ENCODE results near the gene CXXC1.
A peak's percentile ranks its signal among the peaks of the same experiment; 100 is the strongest.
"Not testable (repeated sequence)": the region's sequence is repeated elsewhere in the genome, so short reads cannot be mapped to it uniquely, and the experiment has no call there.

CXXC1 gene

DNA sequence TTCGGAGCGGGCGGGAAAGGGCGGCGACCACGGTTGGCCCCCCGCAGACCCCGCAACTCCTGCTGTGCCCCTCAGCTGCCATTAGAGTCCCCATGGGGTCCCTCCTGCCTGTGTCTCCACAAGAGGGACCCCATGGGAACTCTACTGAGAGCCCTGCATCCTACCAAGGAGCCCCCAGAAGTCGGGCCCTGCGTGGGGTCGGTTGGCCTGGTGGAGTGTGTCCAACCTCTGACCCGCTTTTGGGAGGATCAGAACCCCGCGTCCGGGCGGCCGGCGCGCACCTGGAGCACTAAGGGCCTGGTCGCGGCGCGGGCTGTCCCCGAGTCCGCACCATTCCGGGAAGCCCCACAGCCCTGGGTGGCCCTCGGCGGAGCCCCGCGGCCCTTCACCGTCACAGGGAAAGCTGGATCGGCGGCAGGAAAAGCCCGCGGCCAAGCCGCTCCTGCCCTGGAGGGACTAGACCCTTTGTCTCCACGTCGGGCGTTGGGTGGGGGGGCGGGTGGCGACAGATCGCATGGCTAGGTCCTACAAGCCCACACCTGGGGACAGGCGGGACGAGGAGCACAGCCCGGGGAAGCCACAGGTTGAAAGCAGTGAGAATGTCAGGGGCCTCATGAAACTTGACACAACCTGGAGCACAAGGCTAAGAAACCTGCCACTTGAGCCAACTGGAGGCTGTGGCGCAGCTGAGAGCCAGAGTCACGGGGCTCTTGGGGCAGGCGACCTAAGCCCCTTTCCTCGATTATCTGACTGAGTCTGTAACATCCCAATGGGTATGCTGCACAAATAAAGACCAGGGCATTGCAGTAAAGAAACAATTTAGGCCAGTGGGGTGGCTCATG lies 11.2 kb upstream of the CXXC1 start:
- FAIRE-seq (no peak), DNase-seq (ENCODE audit: insufficient read length, low spot score) (no peak)

DNA sequence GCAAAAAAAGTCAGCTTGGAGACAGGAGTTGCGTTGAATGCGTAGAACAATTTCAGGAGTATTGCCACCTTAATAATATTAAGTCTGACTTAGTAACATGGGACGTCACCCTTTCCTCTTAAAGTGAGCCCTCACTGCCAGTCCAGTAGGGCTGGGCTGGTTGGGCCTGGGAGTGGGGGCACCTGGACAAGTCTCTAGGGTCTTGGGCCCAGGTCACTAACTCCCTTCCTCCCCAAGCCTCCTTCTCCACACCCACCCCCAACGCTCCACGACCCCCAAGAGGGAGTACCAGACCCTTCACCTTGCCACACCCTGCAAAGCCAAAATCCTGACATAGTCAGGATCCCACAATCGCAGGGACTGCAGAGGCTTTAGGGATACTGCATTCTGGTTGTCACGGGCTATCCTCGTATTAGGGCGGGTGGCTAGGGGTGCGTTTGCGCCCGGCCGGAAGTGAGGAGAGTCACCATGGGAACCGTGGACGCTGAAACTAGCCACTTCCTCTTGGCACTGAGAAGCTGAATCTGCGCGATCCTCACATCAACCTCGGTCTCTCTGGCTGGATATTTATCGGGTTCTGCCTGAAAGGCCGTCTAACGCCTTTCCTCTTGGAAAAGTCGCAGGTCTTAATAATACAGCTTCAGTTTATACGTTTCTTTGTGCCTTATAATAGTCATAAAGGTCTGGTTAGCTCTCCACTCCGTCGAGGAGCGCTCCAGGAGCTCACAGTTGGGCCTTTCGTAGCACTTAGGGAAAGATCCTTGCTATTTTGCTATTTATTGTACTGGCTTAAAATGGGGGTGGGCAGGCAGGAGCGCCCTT lies 10.3 kb upstream of the CXXC1 start:
- FAIRE-seq (peak; percentile 99), DNase-seq (ENCODE audit: insufficient read length, low spot score) (peak; percentile 80)

DNA sequence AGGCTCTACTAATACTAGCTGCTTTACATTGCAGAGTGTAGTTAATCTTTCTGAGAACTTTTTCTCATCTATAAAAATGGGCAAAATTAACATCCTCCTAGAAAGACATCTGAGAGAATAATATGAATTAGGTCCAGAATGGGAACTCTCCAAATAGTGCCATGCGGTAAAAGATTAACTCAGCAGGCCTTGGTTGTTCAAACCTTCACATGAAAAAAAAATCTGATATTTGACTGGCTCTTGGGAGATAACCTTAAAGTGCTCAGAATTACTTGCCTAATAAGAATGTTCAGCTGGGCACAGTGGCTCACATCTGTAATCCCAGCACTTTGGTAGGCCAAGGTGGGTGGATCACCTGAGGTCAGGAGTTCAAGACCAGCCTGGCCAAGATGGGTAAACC lies 5.5 kb upstream of the CXXC1 start:
- no peak for DNase-seq (ENCODE audit: insufficient read length, low spot score)
- FAIRE-seq = no peak

DNA sequence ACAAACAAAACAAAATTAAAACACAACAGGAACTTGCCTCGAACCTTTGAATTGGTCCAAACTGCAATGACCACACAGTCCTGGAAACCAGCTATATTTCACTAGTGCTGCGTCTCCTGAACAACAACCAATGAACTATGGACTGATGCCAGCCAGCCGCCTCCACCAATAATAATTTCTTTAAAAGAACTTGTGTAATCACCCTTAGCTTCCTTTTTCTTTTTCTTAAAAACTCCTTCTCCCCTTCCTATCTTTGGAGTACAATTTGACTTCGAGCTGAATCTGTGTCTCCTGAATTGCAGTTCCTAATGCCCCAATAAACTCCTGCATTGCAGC lies 1.6 kb upstream of the CXXC1 start:
- FAIRE-seq (peak; percentile 60), DNase-seq (ENCODE audit: insufficient read length, low spot score) (no peak)

DNA sequence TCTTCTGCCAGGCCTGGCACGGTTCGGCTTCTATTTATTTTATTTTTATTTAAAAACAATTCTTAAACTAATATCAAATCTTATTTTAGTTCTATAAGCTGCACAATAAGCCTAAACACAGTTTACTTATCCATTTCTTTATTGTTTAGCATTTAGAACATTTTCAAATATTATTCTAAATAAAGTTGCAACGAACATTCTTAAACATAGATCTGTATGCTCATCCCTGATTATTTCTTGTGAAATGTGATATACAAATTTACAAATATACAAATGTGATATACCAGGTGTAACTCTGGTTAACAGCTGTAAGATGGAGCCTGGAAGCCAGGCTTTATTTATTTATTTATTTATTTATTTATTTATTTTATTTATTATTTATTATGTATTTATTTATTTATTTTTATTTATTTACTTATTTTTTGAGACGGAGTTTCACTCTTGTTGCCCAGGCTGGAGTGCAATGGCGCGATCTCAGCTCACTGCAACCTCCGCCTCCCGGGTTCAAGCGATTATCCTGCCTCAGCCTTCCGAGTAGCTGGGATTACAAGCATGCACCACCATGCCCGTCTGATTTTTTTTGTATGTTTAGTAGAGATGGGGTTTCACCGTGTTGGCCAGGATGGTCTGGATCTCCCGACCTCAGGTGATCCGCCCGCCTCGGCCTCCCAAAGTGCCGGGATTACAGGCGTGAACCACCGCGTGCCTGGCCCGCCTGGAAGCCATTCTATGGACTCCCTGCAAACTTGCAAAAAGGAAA lies 1.0 kb upstream of the CXXC1 start:
- not testable (repeated sequence) for DNase-seq (ENCODE audit: insufficient read length, low spot score); FAIRE-seq

DNA sequence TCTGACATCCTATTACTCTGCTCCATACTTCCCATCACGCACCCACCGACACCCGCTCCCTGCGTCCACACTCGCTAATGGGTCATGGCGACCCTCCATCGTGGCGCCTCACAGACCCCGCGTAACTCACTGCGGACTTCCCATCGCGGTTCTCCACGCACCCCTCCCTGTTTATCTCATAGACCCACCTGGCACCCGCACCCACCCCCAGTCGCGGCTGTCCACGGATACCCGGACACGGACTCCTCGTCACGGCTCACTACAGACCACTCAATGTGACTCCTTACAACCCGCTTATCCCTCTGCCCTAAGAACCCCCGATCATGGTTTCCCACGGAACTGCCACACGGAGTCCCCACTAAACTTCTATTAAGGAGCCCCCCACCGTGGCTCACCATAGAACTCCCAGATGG lies 458 bp downstream of the CXXC1 start:
- DNase-seq (ENCODE audit: insufficient read length, low spot score) = no peak
- FAIRE-seq = no peak

DNA sequence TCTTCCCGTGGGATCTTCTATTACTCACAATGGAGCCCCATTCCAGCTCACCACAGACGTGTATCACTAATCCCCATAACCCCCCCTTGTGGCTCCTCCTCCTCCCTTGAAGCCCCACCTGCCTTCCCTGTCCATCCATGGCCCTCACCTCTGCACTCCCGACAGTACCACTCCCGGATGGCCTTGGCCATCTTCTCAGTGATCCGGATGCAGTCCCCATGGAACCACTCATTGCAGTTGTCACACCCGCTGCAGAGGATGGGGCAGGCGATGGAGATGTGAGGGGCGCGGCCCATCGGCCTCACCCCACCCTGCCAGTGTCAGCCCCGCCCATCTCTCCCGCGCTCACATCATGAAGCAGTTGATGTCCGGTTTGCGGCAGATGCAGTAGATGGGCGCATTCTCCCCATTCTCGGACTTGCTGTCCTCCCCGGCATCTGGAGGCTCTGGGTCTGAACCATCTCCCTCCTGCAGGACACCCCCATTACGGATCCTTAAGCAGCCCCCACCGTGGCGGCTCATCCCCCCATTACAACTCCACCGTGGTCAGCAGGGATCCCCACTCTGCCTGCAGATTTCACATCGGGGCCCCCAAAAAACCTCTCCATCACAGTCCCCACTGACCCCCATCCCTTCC lies 983 bp downstream of the CXXC1 start:
- no peak for DNase-seq (ENCODE audit: insufficient read length, low spot score)
- no peak for FAIRE-seq

DNA sequence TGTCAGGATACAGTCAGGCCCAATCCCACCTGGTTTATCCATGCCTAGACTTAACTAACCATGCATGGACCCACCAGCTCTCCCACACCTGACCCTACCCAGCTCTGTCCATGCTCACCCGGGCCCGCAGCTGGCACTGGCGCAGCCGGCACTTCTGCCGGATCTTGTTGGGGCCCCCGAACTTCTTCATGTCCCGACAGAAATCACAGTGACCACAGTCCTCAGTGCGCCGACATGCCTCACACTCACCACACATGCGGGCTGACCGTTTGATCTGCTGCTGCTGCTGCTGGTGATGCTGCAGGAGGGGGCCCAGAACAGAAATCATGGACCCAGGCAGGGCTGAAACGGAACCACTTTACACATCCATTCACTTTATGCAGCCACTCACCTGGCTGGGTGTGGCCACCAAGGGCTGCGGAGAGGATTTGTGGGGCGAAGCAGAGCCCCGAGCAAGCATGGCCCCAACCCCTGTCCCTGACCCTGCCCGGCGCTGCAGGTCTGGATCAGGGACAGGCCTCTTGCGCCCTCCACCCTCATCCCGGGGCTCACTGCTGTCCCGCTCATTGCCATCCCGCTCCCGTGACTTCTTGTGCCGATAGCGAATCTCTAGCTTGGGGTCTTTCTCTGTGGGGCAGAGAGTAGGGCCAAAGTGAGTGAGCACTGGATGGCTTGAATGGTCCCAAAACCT lies 1.7 kb downstream of the CXXC1 start:
- FAIRE-seq (no peak), DNase-seq (ENCODE audit: insufficient read length, low spot score) (no peak)

DNA sequence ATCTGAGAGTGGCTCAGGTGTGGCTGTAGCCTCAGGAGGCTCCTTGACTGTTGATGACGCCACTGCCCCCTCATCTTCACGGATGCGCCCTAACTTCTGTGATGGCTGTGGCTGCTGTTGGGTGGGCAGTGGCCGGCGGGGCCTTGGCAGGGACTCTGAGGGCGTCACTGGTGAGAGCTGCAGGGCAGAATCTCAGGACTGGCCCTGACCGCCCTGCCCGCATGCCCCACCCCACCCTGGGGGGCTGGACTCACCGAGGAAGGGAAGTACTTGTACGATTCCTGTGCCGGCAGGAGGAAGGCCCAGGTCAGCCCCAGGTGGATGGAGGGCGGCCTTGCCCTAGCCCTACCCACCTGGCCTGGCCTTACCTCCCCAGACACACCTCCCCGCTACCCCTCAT lies 2.4 kb downstream of the CXXC1 start:
- DNase-seq (ENCODE audit: insufficient read length, low spot score) (no peak), FAIRE-seq (no peak)

DNA sequence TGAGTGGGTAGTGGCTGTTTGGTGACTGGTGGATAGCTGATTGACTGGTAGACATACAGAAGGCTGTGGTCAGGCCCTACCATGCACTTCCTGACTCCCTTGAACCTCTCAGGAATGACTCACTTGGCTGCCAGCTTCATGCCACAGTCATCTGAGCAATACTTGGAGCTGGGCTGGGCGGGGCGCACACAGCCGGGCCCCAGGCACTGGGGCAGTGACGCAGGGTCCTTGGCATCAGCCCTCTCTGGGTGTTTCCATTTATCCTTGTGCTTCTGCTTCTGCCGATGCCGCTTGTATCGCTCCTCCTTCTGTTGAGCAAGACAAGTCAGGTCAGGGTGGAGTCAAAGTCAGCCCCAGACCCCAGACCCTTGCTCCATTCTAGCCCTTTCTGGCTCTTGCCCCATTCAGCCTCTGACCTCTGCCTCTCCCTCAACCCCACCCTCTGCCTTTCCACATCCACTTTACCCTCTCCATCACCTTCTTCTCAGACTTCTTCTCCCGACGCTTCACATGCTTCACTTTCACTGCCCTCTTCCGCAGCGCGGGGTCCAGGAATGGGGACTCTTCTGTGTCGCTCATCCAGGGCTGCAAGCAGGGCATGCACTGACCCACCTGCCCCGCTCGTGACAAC lies 3.1 kb downstream of the CXXC1 start:
- no peak for DNase-seq (ENCODE audit: insufficient read length, low spot score)
- no peak for FAIRE-seq

DNA sequence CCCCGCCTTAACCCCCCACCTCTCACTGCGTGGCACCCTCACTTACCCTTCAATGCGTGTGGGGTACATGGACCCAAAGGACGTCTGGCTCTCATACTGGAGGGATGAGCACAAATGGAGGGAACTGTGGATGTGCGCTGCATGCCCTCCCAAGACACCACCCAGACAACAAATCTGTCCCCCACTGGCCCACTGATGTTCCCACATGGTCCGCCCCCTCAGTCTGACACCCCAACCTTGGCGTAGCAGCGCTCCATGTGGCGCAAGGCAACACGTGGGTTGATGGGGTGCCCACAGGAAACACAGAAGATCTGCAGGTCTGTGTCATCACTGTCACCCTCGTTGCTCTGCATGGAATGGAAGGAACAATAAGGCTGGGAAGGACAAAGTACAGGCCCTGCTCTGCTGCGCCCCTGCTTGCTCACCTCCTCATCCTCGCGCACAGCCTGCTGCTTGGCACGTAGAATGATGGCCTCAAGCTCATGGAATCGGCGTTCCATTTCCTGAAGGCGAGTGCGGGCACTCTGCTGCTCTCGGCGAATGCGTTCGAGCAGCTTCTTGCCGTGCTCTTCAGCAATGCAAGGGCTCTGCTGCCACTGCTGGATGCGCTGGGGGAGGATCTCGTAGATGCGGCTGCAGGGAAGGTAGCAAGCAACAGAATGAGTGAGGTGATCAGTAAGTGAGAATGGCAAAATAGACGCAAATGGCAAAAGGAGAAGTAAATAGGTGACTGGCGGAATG lies 3.9 kb downstream of the CXXC1 start:
- DNase-seq (ENCODE audit: insufficient read length, low spot score) (no peak), FAIRE-seq (no peak)

DNA sequence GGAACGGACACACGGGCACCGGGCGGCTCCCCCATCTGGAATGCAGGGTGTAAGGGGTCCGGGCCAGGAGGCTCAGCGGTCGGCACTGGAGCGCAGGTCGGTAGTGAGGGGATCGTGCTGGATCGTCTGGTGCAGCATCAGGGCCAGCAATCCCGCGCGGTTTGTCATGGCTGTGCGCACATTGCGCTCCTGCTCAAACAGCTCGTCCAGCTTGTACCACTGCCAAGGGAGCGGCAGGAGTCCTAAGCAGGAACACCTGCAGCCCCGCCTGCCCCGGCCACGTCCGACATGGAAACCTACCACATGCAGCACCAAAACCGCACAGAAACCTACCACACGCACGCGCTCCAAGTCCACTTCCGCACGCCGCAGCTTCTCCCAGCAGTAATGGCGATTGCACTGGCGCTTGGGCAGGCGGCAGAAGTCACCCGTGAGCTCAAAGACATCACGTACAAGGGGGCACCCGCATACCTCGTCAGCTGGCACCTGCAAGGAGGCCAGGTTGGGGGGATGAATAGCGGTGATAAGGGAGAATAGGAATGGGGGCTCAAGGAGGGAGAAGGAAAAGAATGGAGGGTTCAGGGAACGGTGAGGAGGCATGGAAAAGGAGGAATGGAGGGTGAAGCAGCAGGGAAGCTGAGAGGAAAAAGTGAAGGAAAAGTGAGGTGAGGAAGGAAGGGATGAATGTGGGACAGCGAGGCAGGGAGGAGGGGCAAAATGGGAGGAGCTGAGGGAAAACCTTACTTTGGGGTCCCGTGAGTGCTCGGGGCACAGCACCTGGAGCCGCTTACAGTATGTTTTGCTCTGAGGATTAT lies 4.8 kb downstream of the CXXC1 start:
- FAIRE-seq = no peak
- DNase-seq (ENCODE audit: insufficient read length, low spot score) = no peak

DNA sequence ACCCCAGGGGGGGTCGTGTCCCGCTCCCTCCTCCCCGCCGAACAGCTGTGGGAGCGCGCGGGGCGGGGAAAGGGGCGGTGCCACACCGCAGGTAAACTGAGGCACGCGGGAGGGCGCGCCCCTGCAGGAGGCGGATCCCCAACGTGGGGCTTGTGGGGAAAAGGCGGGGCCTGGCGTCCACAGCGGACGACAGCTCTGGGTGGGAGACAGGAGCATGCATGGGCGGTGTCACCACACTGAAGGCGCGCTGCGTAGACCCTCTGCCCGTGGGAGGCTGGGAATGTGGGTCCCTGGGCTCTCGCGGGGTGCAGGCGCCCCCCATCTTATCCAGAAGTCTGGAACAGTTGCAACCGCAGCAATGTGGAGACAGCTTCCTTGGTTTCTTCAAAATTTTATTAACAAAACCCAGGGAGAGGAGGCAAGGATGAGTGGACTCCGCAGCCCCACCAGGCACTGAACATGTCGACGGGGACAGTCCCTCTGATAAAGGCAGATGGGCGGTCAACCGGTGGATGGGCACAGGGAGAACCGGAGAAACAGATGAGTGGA lies 5.4 kb downstream of the CXXC1 start:
- FAIRE-seq = no peak

DNA sequence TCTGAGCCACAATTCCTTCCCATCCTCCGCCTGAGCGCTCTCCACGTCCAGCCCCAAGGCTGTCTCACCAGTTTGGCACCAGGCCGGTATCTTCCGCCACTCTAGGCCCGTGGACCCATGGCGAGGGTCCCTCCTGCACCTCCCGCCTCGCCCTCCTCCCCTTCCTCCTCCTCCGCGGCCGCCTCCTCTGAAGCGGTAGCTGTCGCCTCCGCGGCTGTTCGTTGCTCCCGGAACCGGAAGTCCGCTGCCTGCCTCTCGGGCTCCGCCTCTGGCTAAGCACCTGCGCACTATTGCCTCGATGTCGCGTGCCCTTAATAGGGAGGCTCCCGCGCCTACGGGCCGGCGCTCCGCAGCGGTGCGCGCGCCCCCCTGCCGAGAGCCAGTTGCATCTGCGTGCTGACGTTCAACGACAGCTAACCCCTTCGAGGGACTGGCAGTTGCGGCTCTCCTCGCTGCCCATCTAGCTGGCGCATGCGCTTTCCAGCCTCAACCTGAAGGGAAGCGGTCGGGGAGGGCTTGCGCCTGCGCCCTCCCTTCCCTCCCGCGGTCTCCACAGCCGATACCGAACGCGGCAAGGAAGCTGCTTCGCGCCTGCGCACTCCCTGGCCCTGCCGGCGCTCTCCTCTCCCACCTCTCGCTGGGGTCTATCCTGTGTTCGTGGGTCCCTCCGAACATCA lies 6.1 kb downstream of the CXXC1 start, which contains the start of gene MBD1:
TSS of gene MBD1 (minus strand) at position 229 of the 677 bp plus-strand sequence. CDS start 1,531 bp downstream, outside the sequence.
- FAIRE-seq (peak; percentile 98), DNase-seq (ENCODE audit: insufficient read length, low spot score) (peak; percentile 95)

More for the DNA sequence above, 5.4 kb downstream of the CXXC1 start:
- DNase-seq (ENCODE audit: insufficient read length, low spot score) = no peak

DNA sequence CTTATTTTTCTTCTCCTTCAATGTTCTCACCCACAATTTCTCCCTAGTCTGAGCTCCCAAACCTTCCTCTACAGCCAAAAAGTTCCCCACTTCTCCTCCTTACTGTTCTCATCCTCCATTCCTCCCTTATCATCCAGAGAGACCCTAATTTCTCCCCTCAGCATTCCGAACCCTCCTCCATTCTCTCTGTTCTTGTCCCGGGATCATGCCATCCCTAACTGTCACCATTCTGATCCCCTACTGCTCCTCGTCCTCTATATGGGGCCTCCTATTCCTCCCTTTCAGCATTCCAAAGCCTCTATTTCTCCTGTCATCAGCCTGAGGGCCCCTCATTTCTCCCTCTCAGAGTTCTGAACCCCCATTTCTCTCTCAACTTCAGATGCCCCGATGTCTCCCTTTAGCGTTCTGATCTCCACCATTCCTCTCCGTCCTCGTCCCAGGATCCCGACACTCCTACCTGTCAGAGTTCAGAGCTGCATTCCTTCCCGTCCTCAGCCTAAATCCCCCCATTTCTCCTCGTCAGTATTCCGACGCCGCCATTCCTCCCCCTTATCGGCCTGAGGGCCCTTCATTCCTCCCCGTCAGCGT lies 6.7 kb downstream of the CXXC1 start:
- FAIRE-seq (peak; percentile 72), DNase-seq (ENCODE audit: insufficient read length, low spot score) (no peak)

DNA sequence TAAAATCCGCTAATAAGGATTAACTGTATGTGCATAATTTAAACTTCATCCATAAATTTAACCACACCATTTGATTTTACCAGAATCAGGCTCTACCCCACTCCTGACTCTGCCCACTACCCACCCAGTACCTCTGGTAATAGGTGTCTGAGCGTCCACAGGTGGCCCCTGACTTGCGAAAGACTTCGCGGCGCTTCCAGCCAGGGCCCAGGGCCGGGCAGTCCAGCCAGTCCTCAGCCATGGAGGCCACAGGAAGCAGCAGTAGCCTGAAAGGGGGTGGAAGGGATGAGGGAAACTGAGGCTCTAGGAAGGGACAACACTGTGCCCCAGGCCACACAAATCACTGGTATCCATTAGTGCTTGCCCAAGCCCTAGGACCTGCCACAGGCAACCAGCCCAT lies 7.7 kb downstream of the CXXC1 start:
- DNase-seq (ENCODE audit: insufficient read length, low spot score) = no peak
- FAIRE-seq = no peak

DNA sequence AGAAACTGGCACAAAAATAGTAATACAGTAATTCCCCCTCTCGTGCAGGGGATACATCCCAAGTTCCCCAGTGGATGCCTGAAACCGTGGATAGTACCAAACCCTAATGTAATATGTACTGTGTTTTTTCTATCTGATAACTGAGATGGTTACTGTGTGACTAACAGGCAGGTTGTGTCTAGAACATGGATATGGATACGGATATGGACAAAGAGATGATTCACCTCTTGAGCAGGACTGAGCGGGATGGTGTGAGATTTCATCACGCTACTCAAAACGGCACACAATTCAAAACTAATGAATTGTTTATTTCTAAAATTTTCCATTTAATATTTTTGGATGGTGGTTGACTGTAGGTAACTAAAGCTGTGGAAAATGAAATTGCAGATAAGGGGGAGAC lies 9.6 kb downstream of the CXXC1 start:
- FAIRE-seq (no peak), DNase-seq (ENCODE audit: insufficient read length, low spot score) (no peak)

Measured in GM19239 (cell line).